Ascending aorta (tissue), 2 donors: ENCODE measurements around the gene KIF5A. TPM values are rescaled to one million over a fixed set of nuclear protein-coding genes. Genes with fewer than 3 reads are reported as not detected.

ENCODE experiments used
- DNase-seq, 2 donors: peaks; one replicate each; pipeline ENCODE4 v3.0.0-alpha.2; 2019; ENCODE audit warnings: low spot score in 2 of 2
- H3K27ac ChIP-seq, 2 donors: fragments of 200-600 bp; sonication (generic); one replicate each; pipeline ENCODE4 v1.5.1; 2016 to 2017; ENCODE audit warnings: mild to moderate bottlenecking in 1 of 2
- H3K27me3 ChIP-seq: fragments of 200-600 bp; sonication (generic); one replicate; pipeline ENCODE4 v1.5.1; 2017
- H3K36me3 ChIP-seq, 2 donors: fragments of 200-600 bp; sonication (generic); one replicate each; pipeline ENCODE4 v1.5.1; 2016
- H3K4me1 ChIP-seq, 2 donors: fragments of 200-600 bp; sonication (generic); one replicate each; pipeline ENCODE4 v1.5.1; 2016 to 2017; ENCODE audit warnings: mild to moderate bottlenecking in 1 of 2
- H3K4me3 ChIP-seq, 2 donors: fragments of 200-600 bp; sonication (generic); one replicate each; pipeline ENCODE4 v1.5.1; 2016 to 2017; ENCODE audit warnings: mild to moderate bottlenecking in 1 of 2
- H3K9me3 ChIP-seq, 2 donors: fragments of 200-600 bp; sonication (generic); one replicate each; pipeline ENCODE4 v1.5.1; 2016
- CTCF ChIP-seq, 3 experiments: fragments of 200-600 bp in 2 of 3; fragments of 450-650 bp in 1 of 3; sonication (generic) in 2 of 3; IDR thresholded peaks; one replicate each; pipeline ENCODE4 v1.5.1; 2016 to 2019; ENCODE audit warnings: antibody characterized with exemption in 3 of 3, mild to moderate bottlenecking in 1 of 3, moderate library complexity in 1 of 3
- intact Hi-C: fragments of 100-400 bp; cut with DNase I; formaldehyde crosslinking; loops from one replicate; pipeline ENCODE4 v1.15.1; 2023
- total RNA-seq: library from RNA; depleted of rRNA; stranded (reverse); fragments of >200 nt; gene quantifications from one replicate; pipeline ENCODE4 v1.1.0, GENCODE V29; 2016

Gene KIF5A
- total RNA-seq, 1 donor from 2014 or later = not detected

GRCh38 chr12:57606399-57606798 is 56.6 kb downstream of the KIF5A start:
- peak overlapping the region in 1 of 2 donors; percentile 98 for H3K27ac ChIP-seq
- no peak for DNase-seq
- H3K4me3 ChIP-seq = no peak overlapping the region
- H3K4me1 ChIP-seq = peaks cover 0 to 28% of the 10 kb centered on the region in 2 donors
- H3K27me3 ChIP-seq = no peaks in the 10 kb centered on the region
- no peak for TF ChIP-seq CTCF (IDR thresholded peaks at IDR 0.05)
- H3K36me3 ChIP-seq = peaks cover 6 to 17% of the 10 kb centered on the region in 2 donors
- H3K9me3 ChIP-seq = no peaks in the 10 kb centered on the region
- intact Hi-C loops = no loop called here

GRCh38 chr12:57606821-57607220 is 57.0 kb downstream of the KIF5A start:
- no peaks in the 10 kb centered on the region for H3K9me3 ChIP-seq
- no peak overlapping the region for H3K4me3 ChIP-seq
- DNase-seq = no peak
- H3K36me3 ChIP-seq = peaks cover 3 to 13% of the 10 kb centered on the region in 2 donors
- H3K27ac ChIP-seq = no peak overlapping the region
- no peak for TF ChIP-seq CTCF (IDR thresholded peaks at IDR 0.05)
- H3K27me3 ChIP-seq = no peaks in the 10 kb centered on the region
- H3K4me1 ChIP-seq = peaks cover 0 to 29% of the 10 kb centered on the region in 2 donors
- intact Hi-C loops = no loop called here

- peaks cover 6 to 42% of the 10 kb centered on the region in 2 donors for H3K4me1 ChIP-seq
- H3K36me3 ChIP-seq = peaks cover 0 to 10% of the 10 kb centered on the region in 2 donors
- peak overlapping the region in 1 of 2 donors; percentile 32 for H3K27ac ChIP-seq
- no peak for TF ChIP-seq CTCF (IDR thresholded peaks at IDR 0.05)
- no peak for DNase-seq
- H3K9me3 ChIP-seq = no peaks in the 10 kb centered on the region
- H3K27me3 ChIP-seq = no peaks in the 10 kb centered on the region
- intact Hi-C loops = no loop called here
- no peak overlapping the region for H3K4me3 ChIP-seq
These were observed 58.3 kb downstream of the KIF5A start for GRCh38 chr12:57607958-57608663.

- H3K36me3 ChIP-seq = peaks cover 0 to 19% of the 10 kb centered on the region in 2 donors
- intact Hi-C loops = no loop called here
- peaks cover 6 to 45% of the 10 kb centered on the region in 2 donors for H3K4me1 ChIP-seq
- no peaks in the 10 kb centered on the region for H3K27me3 ChIP-seq
- no peaks in the 10 kb centered on the region for H3K9me3 ChIP-seq
- peak overlapping the region; percentile 70 to 88 for H3K4me3 ChIP-seq
- no peak for DNase-seq
- no peak for TF ChIP-seq CTCF (IDR thresholded peaks at IDR 0.05)
- peak overlapping the region; percentile 87 to 97 for H3K27ac ChIP-seq
These were observed 59.4 kb downstream of the KIF5A start for GRCh38 chr12:57609101-57609780.

GRCh38 chr12:57609781-57610553 is 60.1 kb downstream of the KIF5A start:
- no peak for TF ChIP-seq CTCF (IDR thresholded peaks at IDR 0.05)
- Histone ChIP-seq H3K27ac (peak overlapping the region; percentile 87 to 97), H3K4me3 (peak overlapping the region; percentile 70 to 88), H3K4me1 (peaks cover 6 to 45% of the 10 kb centered on the region in 2 donors), H3K27me3 (no peaks in the 10 kb centered on the region), H3K9me3 (no peaks in the 10 kb centered on the region), H3K36me3 (peaks cover 6 to 26% of the 10 kb centered on the region in 2 donors)
- no peak for DNase-seq
- intact Hi-C loops = loop anchor here (2.0 to 5.0 kb wide), 2 partner anchors 19 to 82 kb away; partner anchors contain the start of genes OS9 and PIP4K2C
